Measurements from ENCODE around the gene PRKG1. TPM values are rescaled to one million over a fixed set of nuclear protein-coding genes. Genes with fewer than 3 reads are reported as not detected.

PRKG1 gene
- total and polyA plus RNA-seq, 4 donors = 0.46 to 5.1 (median 1.5) TPM

- Histone ChIP-seq H3K27me3 (ENCODE audit: control insufficient read depth in 4 of 4, insufficient read depth in 4 of 4, low read length in 3 of 4) (no peaks in the 10 kb centered on the region), H3K9me3 (ENCODE audit: control insufficient read depth in 4 of 4, low read length in 3 of 4) (no peaks in the 10 kb centered on the region), H3K36me3 (ENCODE audit: control insufficient read depth in 4 of 4, insufficient read depth in 3 of 4, low read depth in 1 of 4, low read length in 3 of 4) (no peaks in the 10 kb centered on the region), H3K9ac (ENCODE audit: low read depth in 1 of 2, low read length in 2 of 2) (no peak overlapping the region), H3K27ac (ENCODE audit: low read depth in 1 of 2, low read length in 2 of 2) (no peak overlapping the region), H3K4me1 (ENCODE audit: control insufficient read depth in 4 of 4, insufficient read depth in 4 of 4, low read length in 3 of 4) (no peaks in the 10 kb centered on the region), H3K4me3 (ENCODE audit: low read depth in 1 of 3, low read length in 3 of 3) (no peak overlapping the region)
- 80% methylated on average over 5 of the region's 5 CpGs for WGBS
- no peak for DNase-seq (ENCODE audit: low spot score)
- no peak for TF ChIP-seq SP1 (IDR thresholded peaks at IDR 0.05)
- TF ChIP-seq TAF1 (conservative IDR thresholded peaks at IDR 0.05) = no peak
- no peak for TF ChIP-seq EGR1 (IDR thresholded peaks at IDR 0.05; ENCODE audit: low read depth in 2 of 2)
- TF ChIP-seq MAX (IDR thresholded peaks at IDR 0.05) = no peak
- no peak for TF ChIP-seq HNF4A (conservative IDR thresholded peaks at IDR 0.05)
- no peak for TF ChIP-seq HNF4G (IDR thresholded peaks at IDR 0.05)
- TF ChIP-seq ATF3 (IDR thresholded peaks at IDR 0.05) = no peak
Measured at GRCh38 chr10:51707821-51708424, 633.6 kb downstream of the PRKG1 start.

GRCh38 chr10:51708609-51709008, 634.3 kb downstream of the PRKG1 start:
- Histone ChIP-seq H3K36me3 (ENCODE audit: control insufficient read depth in 4 of 4, insufficient read depth in 3 of 4, low read depth in 1 of 4, low read length in 3 of 4) (no peaks in the 10 kb centered on the region), H3K4me3 (ENCODE audit: low read depth in 1 of 3, low read length in 3 of 3) (no peak overlapping the region), H3K9ac (ENCODE audit: low read depth in 1 of 2, low read length in 2 of 2) (no peak overlapping the region), H3K9me3 (ENCODE audit: control insufficient read depth in 4 of 4, low read length in 3 of 4) (no peaks in the 10 kb centered on the region), H3K4me1 (ENCODE audit: control insufficient read depth in 4 of 4, insufficient read depth in 4 of 4, low read length in 3 of 4) (no peaks in the 10 kb centered on the region), H3K27me3 (ENCODE audit: control insufficient read depth in 4 of 4, insufficient read depth in 4 of 4, low read length in 3 of 4) (no peaks in the 10 kb centered on the region), H3K27ac (ENCODE audit: low read depth in 1 of 2, low read length in 2 of 2) (no peak overlapping the region)
- WGBS = 79% methylated on average over 2 of the region's 2 CpGs
- TF ChIP-seq RAD21 (IDR thresholded peaks at IDR 0.05) (no peak), GABPA (IDR thresholded peaks at IDR 0.05 in 1 of 2, conservative IDR thresholded peaks at IDR 0.05 in 1 of 2) (no peak), SP1 (IDR thresholded peaks at IDR 0.05) (no peak), RXRA (IDR thresholded peaks at IDR 0.05) (no peak), JUND (IDR thresholded peaks at IDR 0.05) (no peak), EGR1 (IDR thresholded peaks at IDR 0.05; ENCODE audit: low read depth in 2 of 2) (no peak), MAX (IDR thresholded peaks at IDR 0.05) (no peak)
- DNase-seq (ENCODE audit: low spot score) = no peak

GRCh38 chr10:51709324-51709972, 635.2 kb downstream of the PRKG1 start:
- WGBS = 61% methylated on average over 2 of the region's 2 CpGs

GRCh38 chr10:51711519-51711891, 637.2 kb downstream of the PRKG1 start:
- Histone ChIP-seq H3K4me1 (ENCODE audit: control insufficient read depth in 4 of 4, insufficient read depth in 4 of 4, low read length in 3 of 4) (no peaks in the 10 kb centered on the region), H3K27me3 (ENCODE audit: control insufficient read depth in 4 of 4, insufficient read depth in 4 of 4, low read length in 3 of 4) (peaks cover 0 to 4% (median 0%) of the 10 kb centered on the region in 4 donors), H3K27ac (ENCODE audit: low read depth in 1 of 2, low read length in 2 of 2) (no peak overlapping the region), H3K9ac (ENCODE audit: low read depth in 1 of 2, low read length in 2 of 2) (no peak overlapping the region), H3K4me3 (ENCODE audit: low read depth in 1 of 3, low read length in 3 of 3) (no peak overlapping the region), H3K9me3 (ENCODE audit: control insufficient read depth in 4 of 4, low read length in 3 of 4) (no peaks in the 10 kb centered on the region), H3K36me3 (ENCODE audit: control insufficient read depth in 4 of 4, insufficient read depth in 3 of 4, low read depth in 1 of 4, low read length in 3 of 4) (no peaks in the 10 kb centered on the region)
- DNase-seq (ENCODE audit: low spot score) = no peak
- TF ChIP-seq YY1 (IDR thresholded peaks at IDR 0.05) (no peak), MAX (IDR thresholded peaks at IDR 0.05) (no peak), TAF1 (conservative IDR thresholded peaks at IDR 0.05) (no peak), SP1 (IDR thresholded peaks at IDR 0.05) (no peak), ZBTB33 (IDR thresholded peaks at IDR 0.05) (no peak), HNF4A (conservative IDR thresholded peaks at IDR 0.05) (no peak), JUND (IDR thresholded peaks at IDR 0.05) (no peak), FOXA2 (IDR thresholded peaks at IDR 0.05) (no peak)
- WGBS = 59% methylated on average over 1 of the region's 1 CpG

More at GRCh38 chr10:51709324-51709972, 635.2 kb downstream of the PRKG1 start:
- Histone ChIP-seq H3K9ac (ENCODE audit: low read depth in 1 of 2, low read length in 2 of 2) (no peak overlapping the region), H3K4me1 (ENCODE audit: control insufficient read depth in 4 of 4, insufficient read depth in 4 of 4, low read length in 3 of 4) (no peaks in the 10 kb centered on the region), H3K9me3 (ENCODE audit: control insufficient read depth in 4 of 4, low read length in 3 of 4) (no peaks in the 10 kb centered on the region), H3K36me3 (ENCODE audit: control insufficient read depth in 4 of 4, insufficient read depth in 3 of 4, low read depth in 1 of 4, low read length in 3 of 4) (no peaks in the 10 kb centered on the region), H3K27ac (ENCODE audit: low read depth in 1 of 2, low read length in 2 of 2) (no peak overlapping the region), H3K27me3 (ENCODE audit: control insufficient read depth in 4 of 4, insufficient read depth in 4 of 4, low read length in 3 of 4) (peaks cover 0 to 3% (median 0%) of the 10 kb centered on the region in 4 donors), H3K4me3 (ENCODE audit: low read depth in 1 of 3, low read length in 3 of 3) (no peak overlapping the region)
- DNase-seq (ENCODE audit: low spot score) = no peak
- TF ChIP-seq RXRA (IDR thresholded peaks at IDR 0.05) = no peak
